GM21717 (cell line): Measurements from ENCODE around the gene AKR1C3.
"Not testable (repeated sequence)": the region's sequence is repeated elsewhere in the genome, so short reads cannot be mapped to it uniquely, and the experiment has no call there.

ENCODE experiments used
- ATAC-seq: cut with Tn5 transposase; IDR thresholded peaks from one replicate; pipeline ENCODE4 v1.9.1; 2021; ENCODE audit warnings: mild to moderate bottlenecking, moderate library complexity; ENCODE audit not compliant: unreplicated experiment

Gene AKR1C3

DNA sequence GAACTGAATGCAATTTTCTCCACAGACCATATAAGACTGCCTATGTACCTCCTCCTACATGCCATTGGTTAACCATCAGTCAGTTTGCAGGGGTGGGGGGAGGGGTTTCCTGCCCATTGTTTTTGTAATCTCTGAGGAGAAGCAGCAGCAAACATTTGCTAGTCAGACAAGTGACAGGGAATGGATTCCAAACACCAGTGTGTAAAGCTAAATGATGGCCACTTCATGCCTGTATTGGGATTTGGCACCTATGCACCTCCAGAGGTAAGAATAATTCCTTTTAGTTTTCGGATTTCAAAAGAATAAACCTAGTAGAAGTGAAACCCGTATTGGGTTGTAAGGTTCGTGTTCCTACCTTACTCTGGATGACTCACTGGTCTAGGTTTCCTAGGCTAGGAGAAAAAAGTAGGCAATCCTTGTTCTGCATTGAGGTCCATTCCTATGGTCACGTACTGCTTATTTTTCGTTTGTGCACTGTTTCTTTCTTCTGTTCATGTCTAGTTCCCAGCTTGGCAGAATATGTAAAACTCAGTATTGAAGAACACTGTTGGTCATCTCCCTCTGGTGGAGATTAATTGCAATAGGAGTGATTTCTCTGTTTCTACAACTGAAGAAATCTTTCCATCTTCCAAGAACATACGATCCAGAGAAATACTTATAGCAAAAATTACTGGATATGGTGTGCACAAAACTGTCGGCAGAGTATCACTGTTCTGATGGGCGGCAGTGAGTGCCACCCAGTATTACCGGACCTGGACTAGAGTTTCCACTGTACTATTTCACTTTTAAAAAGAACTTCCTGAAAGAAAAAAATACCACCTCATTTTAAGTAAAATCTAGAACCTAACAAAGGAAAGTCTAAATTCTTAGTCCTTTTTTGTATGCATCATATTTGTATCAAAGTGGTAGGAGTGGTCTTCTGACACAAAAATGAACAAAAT, at the start of gene AKR1C3:
TSS of gene AKR1C3 (plus strand) at position 150 of the 941 bp plus-strand sequence. CDS start at position 181, 31 bp downstream.
- ATAC-seq = no peak

DNA sequence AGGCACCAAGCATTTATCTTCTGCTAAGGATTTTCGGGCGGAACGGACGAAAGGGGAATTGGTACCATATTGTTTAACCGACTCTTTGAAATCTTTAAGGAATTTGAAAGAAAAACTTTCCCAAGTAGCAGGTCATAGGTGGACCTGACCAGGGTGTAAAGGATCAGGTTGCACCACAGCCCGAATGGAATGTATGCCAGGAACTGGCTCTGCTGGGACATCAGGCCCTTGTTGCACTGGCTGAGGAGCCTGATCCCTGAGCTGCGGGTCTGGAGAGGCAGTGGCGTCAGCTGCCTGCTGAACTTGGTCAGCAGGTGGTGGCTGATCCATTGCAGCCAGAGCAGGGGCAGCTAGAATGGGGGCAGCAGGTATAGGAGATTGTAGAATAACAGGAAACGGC, 49.1 kb upstream of the AKR1C3 start:
- no peak for ATAC-seq

DNA sequence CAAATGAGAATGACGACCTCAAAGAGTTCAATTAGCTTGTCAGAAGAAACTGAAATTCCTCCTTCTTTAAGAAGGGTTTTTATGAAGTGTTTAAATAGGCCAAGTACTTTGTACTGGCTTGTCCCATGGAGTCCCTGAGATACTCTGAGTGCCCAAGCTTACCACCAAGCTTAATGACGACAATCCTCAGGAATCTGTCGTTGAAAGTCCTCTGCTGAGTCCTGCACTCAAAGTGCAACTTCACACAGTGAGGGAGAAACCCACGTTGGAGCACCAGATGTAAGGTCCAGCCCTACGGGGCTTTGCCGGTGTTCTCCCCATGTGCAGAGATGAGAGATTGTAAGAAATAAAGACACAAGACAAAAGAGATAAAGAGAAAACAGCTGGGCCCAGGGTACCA, 47.8 kb upstream of the AKR1C3 start:
- no peak for ATAC-seq

DNA sequence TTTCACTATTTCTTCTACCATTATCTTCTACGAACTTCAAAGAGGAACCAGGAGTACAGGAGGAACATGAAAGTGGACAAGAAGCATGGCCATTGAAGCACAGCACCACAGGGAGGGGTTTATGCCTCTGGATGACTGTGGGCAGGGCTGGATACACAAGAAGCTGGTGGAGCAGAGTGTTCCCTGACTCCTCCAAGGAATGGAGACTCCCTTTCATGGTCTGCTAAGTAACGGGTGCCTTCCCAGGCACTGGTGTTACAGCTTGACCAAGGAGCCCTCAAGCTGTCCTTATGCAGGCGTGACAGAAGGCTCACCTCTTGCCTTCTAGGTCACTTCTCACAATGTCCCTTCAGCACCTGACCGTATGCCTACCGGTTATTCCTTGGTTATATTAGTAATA, 47.2 kb upstream of the AKR1C3 start:
- not testable (repeated sequence) for ATAC-seq

DNA sequence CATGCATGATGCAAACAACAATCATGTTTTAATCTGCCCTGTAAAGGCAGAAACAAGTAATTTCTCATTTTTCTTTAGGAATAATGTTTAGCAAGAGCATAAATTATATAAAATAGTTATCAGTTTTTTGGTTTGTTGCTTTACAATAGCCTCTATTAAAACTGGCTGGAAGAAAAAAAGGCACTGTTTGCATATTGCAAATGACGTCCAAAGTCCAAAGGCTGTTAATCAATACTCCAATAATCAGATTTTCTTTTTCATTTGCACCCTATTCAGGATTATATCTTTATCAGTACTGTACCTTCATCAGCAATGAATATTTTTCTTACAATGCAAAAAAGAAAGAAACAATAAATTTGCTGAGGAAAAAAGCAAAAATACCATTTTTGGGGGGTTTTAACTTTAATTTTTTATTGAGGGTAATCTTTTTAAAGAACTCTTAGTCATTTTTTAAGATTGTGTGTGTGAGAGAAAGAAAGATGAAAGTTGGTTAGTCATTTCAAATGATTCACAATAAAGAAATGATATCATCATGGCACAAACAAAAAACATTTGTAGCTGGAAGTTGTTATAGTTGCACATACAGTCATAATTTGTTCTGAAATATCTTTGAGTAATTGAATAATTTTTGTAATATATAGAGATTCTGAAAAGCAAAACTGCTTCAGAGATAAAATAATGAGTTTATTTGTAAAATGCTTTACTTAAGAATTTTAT, 46.1 kb upstream of the AKR1C3 start:
- no peak for ATAC-seq

DNA sequence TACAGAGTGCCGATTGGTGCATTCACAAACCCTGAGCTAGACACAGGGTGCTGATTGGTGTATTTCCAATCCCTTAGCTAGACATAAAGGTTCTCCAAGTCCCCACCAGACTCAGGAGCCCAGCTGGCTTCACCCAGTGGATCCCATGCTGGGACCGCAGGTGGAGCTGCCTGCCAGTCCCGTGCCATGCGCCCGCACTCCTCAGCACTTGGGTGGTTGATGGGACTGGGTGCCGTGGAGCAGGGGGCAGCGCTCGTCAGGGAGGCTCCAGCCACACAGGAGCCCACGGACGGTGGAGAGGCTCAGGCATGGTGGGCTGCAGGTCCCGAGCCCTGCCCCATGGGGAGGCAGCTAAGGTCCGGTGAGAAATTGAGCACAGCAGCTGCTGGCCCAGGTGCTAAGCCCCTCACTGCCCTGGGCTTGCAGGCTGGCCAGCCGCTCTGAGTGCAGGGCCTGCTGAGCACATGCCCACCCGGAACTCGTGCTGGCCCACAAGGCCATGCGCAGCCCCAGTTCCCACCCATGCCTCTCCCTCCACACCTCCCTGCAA, 41.2 kb upstream of the AKR1C3 start:
- not testable (repeated sequence) for ATAC-seq

DNA sequence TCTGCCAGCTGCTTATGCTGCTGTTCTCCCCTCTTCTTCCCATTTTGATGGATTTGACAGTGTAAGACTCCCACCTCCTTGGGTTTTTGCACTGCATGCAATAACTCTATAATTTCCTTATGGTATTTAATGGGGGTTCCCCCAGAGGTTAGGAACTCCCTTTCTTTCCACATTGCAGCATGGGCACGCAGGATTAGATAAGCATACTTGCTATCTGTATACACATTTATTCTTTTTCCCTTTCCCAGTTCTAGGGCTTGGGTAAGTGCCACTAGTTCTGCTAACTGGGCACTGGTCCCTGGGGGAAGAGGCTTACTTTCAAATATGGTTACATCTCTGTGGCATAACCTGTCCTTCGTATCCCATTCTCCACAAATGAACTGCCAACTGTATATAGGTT, 39.4 kb upstream of the AKR1C3 start:
- not testable (repeated sequence) for ATAC-seq

DNA sequence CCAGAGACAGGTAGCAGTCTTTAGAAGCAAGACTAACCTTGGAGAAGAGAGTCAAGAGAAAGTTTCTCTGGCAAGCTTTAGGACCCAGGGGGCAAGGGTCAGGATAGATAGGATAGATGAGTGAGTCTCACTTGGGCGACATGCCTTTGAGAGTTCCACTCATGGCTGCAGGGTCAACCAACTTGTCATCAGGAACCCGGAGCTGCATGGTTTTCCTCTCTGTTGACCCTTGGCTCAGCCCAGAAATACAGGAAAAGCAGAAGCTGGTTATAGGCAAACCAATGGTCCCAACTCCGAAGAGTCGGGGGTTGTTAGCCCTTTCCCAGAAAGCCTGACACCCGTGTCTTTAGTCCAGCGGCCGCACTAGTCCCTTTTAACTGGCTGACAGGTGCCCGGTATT, 34.9 kb upstream of the AKR1C3 start:
- not testable (repeated sequence) for ATAC-seq

DNA sequence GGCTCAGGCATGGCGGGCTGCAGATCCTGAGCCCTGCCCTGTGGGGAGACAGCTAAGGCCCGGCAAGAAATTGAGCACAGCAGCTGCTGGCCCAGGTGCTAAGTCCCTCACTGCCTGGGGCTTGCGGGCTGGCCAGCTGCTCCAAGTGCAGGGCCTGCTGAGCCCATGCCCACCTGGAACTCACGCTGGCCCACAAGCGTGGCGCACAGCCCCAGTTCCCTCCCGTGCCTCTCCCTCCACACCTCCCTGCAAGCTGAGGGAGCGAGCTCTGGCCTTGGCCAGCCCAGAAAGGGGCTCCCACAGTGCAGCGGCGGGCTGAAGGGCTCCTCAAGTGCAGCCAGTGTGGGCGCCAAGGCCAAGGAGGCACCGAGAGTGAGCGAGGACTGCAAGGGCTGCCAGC, 33.4 kb upstream of the AKR1C3 start:
- ATAC-seq = not testable (repeated sequence)

DNA sequence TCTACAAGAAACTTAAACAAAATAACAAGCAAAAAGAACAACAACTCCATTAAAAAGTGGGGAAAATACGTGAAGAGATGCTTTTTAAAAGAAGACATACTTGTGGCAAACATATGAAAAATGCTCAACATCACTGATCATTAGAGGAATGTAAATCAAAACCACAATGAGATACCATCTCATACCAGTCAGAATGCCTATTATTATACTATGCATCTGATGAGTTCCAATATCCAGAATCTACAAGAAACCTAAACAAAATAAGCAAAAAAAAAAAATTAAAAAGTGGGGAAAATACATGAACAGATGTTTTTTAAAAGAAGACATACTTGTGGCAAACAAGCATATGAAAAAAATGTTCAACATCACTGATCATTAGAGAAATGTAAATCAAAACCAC, 29.6 kb upstream of the AKR1C3 start:
- ATAC-seq = no peak

DNA sequence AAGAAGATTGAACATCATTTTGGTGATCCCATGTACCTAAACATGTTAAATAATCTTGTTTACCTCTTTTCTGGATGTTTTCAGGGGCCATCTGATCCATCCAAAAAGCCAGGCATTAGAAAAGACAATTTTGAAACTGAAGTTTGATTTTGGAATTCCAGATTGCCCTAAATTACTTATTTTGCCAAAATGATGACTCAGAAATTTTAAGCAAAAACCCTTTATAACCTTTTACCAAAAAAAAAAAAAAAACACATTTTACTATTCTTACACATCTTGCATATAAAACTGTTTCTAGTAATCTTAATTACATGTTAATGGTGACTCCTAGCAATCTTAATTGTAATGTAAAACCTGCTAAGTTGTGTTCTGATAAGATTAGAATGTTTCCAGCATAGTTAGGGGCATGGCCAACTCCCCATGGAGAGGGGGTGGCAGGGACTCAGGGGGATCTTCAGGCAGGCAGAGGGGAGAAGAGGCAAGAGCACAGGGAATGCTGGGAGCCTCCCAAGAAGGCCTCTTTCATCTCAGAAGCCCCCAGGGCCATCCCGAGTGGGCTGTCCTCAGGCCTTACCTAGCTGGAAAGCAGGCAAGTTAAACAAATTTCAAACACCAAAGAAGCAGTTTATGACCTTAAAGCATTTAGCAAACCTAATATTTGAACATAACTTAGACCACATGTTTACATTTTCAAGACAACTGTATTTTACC, 25.8 kb upstream of the AKR1C3 start:
- ATAC-seq = no peak

DNA sequence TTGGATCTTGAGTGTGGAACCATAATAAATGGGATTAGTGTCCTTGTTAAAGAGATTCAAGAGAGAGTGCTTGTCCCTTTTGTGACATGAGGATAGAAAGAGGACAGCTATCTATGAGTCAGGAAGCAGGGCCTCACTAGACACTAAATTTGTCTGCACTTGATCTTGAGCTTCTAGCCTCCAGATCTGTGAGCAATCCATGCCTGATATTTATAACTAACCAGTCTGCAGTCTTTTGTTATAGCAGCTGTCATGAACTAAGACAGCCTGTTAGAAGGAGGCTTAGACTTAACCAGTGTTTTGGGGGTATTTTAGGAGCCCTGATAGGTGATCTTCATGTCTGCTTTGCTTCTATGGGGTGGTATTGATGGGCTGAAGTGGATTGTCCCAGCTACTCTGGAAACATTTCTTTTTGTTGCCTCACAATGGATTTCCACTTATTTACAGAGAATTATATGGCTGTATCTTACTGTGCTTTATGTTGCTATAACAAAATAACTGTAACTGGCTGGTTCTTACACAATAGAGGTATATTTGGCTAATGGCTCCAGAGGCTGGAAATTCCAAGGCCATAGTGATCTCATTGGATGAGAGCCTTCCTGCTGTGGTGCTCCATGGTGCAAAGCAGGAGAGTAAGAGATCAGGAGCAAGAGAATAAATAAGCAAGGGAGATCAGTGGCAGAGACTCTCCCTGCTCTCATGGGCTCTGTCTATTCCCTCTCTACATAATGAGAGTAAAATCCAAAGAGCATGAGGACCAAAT, 23.4 kb upstream of the AKR1C3 start:
- no peak for ATAC-seq

DNA sequence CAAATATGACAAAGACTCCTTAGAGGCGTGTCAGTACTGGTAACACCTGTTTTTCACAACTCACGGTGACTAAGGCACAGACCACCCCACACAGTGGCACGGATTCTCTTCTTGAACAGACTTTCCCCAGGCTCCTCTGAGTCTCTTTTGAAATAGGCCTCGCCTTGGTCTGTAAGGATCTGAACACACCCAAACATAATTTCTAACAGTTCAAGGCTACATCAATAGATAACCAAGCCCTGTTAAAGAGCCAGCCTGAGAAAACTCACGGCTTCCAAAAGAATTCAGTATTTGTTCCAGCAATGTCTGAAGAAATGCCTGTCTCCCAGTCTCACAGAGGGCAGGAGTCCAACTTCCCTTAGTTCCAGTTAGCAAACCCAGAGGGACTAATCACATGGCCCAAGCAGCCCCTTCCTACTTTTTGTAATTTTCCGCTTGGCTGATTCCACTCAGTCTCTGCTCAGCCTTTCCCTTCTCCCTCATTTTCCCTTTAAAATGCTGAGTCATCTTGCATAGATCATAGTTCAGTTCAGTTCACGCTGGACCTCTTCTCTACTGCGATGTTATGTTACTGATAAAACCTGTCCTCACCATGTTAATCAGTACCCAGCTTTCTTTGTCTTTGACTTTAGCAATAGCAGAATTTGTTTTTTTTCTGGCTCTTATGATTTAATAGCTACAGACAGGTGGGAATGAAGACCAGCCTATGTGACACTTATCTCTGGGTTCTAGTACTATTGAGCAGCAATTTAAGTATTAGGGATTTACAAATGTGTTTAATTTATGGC, 22.6 kb upstream of the AKR1C3 start:
- no peak for ATAC-seq

DNA sequence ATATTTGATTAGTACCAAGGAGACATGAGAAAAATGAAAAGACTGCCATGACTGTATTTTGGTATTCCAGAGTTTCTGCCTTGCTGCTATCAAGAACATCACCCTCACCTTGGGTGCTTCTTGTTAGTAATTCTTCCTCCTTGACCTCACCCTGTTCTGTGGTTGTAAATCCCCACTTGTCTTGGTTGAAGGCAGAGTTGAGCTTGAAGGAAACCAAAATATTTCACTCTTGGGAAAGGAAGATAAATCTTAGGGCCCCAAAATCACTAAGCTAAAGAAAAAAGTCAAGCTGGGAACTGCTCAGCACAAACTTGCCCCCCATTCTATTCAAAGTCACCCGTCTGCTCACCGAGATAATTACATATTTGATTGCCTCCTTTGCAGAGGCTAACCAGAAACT, 20.6 kb upstream of the AKR1C3 start:
- no peak for ATAC-seq

DNA sequence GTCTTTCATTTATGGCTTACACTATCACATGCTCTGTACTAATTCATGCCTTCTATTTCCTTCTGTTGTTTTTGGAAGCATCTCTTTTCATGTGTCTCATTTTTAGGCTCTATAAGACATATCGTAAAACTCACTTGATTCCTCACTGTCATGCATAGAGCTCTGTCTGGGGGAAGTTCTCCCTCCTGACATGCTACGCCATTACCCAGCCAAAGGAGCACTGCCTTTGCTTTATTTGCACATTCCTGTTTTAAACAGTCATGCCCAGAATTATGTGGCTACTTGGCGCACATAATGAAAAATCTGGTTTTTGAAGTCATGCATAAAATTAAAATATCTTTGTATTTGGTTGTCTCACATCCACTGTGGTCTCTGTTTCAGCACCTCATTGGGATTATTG, 17.6 kb upstream of the AKR1C3 start:
- no peak for ATAC-seq

DNA sequence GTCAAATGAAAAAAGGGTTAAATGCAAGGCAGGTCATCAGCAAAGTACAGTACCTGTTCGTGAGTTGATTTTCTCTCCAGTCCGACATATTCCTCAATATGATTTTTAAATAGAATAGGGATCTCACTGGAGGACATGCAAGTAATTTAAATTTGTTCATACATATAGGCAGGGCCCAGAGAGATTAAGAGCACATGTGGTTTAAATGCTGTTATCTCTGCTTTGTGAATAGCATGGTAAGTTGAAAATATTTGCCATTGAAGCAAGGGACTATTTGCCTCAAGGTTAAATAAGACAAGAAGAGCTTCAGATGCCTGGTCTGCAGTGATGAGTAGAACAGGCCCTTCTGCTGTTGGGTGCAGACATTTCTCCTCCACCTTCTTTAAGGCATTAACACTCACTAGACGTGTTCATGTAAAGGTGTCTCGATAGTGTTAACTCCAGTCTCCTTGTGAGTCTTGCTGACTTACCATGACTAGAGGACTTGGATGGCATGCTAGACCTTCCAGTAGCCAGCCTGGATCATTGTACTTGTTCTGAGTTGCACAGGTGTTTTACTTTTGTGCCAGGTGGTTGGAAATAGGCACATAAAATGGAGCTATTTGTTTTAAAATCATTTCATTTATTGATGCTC, 15.6 kb upstream of the AKR1C3 start:
- ATAC-seq = no peak

DNA sequence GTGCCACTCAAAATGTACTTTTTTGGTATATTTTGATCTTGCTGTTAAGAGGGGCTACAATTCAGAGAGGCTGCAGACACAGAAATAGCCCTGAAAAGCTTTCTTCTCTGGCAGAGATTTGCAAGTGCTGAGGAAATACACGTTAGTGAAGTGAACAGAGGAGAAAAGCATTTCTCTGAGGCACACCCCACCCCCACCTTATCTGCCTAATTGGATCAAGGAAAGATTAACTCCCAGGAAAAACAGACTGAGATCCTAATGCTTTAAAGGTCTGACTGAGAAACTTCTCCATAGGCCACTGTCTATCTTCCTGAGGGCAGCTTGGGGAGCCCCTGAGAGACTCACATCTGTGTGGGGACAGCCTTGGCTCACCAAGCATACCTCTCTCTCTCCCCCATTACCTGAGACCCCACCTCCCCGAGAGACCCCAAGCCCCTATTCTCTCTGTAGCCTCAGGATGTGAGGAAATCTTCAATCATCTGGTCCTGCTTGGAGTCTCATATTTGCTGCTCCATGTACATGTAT, 14.8 kb upstream of the AKR1C3 start:
- ATAC-seq = no peak

DNA sequence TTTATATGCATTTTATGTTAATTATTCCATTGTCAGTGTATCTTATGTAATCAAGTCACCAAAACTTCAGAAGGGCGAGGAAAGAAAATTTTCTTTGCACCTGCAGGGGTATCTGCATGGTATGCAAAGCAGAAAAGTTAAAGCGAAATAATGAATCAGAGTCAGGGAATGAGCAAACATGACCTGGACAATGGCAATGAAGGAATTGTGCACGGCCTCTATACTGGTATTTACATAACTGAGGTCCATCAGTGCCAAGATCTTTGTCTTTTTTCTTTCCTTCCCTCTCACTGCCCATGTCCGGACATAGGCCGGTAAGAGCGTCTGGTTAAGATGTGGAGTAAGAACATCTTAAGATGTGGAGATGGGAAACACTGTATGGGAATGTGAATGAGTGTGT, 14.4 kb upstream of the AKR1C3 start:
- no peak for ATAC-seq

DNA sequence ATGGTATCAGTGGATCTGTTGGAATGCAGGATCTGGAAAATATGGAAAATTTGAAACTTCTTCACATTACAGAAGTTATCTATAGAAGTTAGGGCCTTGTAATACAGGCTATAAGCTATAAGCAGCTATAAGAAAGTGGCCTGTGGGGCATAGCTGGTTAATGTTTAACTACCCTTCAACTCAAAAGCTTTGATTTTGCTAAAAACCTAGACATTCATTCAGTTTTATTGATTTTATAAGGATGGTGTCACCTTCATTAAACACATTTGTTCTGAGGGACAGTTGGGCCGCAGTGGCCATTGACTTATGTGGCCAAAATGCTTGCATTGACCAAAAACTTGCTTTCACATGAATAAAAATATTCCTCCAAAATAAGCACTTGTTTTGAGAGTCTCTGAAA, 13.1 kb upstream of the AKR1C3 start:
- no peak for ATAC-seq
